ENCODE data around the gene P4HA1.
"Not testable (repeated sequence)": the region's sequence is repeated elsewhere in the genome, so short reads cannot be mapped to it uniquely, and the experiment has no call there.

The P4HA1 gene

GRCh38 chr10:73021538-73022164 is 75.0 kb downstream of the P4HA1 start:
- H3K9me3 ChIP-seq (ENCODE audit: control insufficient read depth in 1 of 2, low read length in 2 of 2); H3K4me1 ChIP-seq (ENCODE audit: control insufficient read depth in 1 of 2, insufficient read depth in 2 of 2, low read length in 2 of 2); H3K27me3 ChIP-seq (ENCODE audit: control insufficient read depth in 1 of 2, insufficient read depth in 2 of 2, low read length in 2 of 2); H3K27ac ChIP-seq (ENCODE audit: low read depth, low read length); H3K4me3 ChIP-seq (ENCODE audit: low read depth in 1 of 2, low read length in 2 of 2); H3K9ac ChIP-seq (ENCODE audit: low read depth in 1 of 2, low read length in 2 of 2): not testable (repeated sequence)
- peaks cover 0 to 15% of the 10 kb centered on the region in 2 donors for H3K36me3 ChIP-seq (ENCODE audit: control insufficient read depth in 1 of 2, insufficient read depth in 2 of 2, low read length in 2 of 2)

GRCh38 chr10:73021050-73021449 is 75.6 kb downstream of the P4HA1 start:
- Histone ChIP-seq H3K4me3 (ENCODE audit: low read depth in 1 of 2, low read length in 2 of 2) (no peak overlapping the region), H3K36me3 (ENCODE audit: control insufficient read depth in 1 of 2, insufficient read depth in 2 of 2, low read length in 2 of 2) (peaks cover 0 to 21% of the 10 kb centered on the region in 2 donors), H3K4me1 (ENCODE audit: control insufficient read depth in 1 of 2, insufficient read depth in 2 of 2, low read length in 2 of 2) (peaks cover 0 to 4% of the 10 kb centered on the region in 2 donors), H3K27ac (ENCODE audit: low read depth, low read length) (no peak overlapping the region), H3K9ac (ENCODE audit: low read depth in 1 of 2, low read length in 2 of 2) (no peak overlapping the region), H3K9me3 (ENCODE audit: control insufficient read depth in 1 of 2, low read length in 2 of 2) (no peaks in the 10 kb centered on the region), H3K27me3 (ENCODE audit: control insufficient read depth in 1 of 2, insufficient read depth in 2 of 2, low read length in 2 of 2) (no peaks in the 10 kb centered on the region)

GRCh38 chr10:73019100-73019499 is 77.6 kb downstream of the P4HA1 start:
- H3K4me1 ChIP-seq (ENCODE audit: control insufficient read depth in 1 of 2, insufficient read depth in 2 of 2, low read length in 2 of 2): peaks cover 0 to 4% of the 10 kb centered on the region in 2 donors
- no peaks in the 10 kb centered on the region for H3K27me3 ChIP-seq (ENCODE audit: control insufficient read depth in 1 of 2, insufficient read depth in 2 of 2, low read length in 2 of 2)
- H3K27ac ChIP-seq (ENCODE audit: low read depth, low read length): no peak overlapping the region
- no peak overlapping the region for H3K9ac ChIP-seq (ENCODE audit: low read depth in 1 of 2, low read length in 2 of 2)
- no peaks in the 10 kb centered on the region for H3K9me3 ChIP-seq (ENCODE audit: control insufficient read depth in 1 of 2, low read length in 2 of 2)
- H3K36me3 ChIP-seq (ENCODE audit: control insufficient read depth in 1 of 2, insufficient read depth in 2 of 2, low read length in 2 of 2): peaks cover 2 to 28% of the 10 kb centered on the region in 2 donors
- H3K4me3 ChIP-seq (ENCODE audit: low read depth in 1 of 2, low read length in 2 of 2): no peak overlapping the region

- H3K27me3 ChIP-seq (ENCODE audit: control insufficient read depth in 1 of 2, insufficient read depth in 2 of 2, low read length in 2 of 2): no peaks in the 10 kb centered on the region
- H3K9ac ChIP-seq (ENCODE audit: low read depth in 1 of 2, low read length in 2 of 2): no peak overlapping the region
- no peak overlapping the region for H3K4me3 ChIP-seq (ENCODE audit: low read depth in 1 of 2, low read length in 2 of 2)
- H3K9me3 ChIP-seq (ENCODE audit: control insufficient read depth in 1 of 2, low read length in 2 of 2): no peaks in the 10 kb centered on the region
- no peak overlapping the region for H3K27ac ChIP-seq (ENCODE audit: low read depth, low read length)
- peaks cover 3 to 29% of the 10 kb centered on the region in 2 donors for H3K36me3 ChIP-seq (ENCODE audit: control insufficient read depth in 1 of 2, insufficient read depth in 2 of 2, low read length in 2 of 2)
- H3K4me1 ChIP-seq (ENCODE audit: control insufficient read depth in 1 of 2, insufficient read depth in 2 of 2, low read length in 2 of 2): peaks cover 0 to 4% of the 10 kb centered on the region in 2 donors
These were observed 78.0 kb downstream of the P4HA1 start for GRCh38 chr10:73018632-73019031.

- H3K9ac ChIP-seq (ENCODE audit: low read depth in 1 of 2, low read length in 2 of 2): no peak overlapping the region
- peaks cover 5 to 33% of the 10 kb centered on the region in 2 donors for H3K36me3 ChIP-seq (ENCODE audit: control insufficient read depth in 1 of 2, insufficient read depth in 2 of 2, low read length in 2 of 2)
- H3K4me1 ChIP-seq (ENCODE audit: control insufficient read depth in 1 of 2, insufficient read depth in 2 of 2, low read length in 2 of 2): peaks cover 0 to 4% of the 10 kb centered on the region in 2 donors
- H3K27me3 ChIP-seq (ENCODE audit: control insufficient read depth in 1 of 2, insufficient read depth in 2 of 2, low read length in 2 of 2): no peaks in the 10 kb centered on the region
- no peaks in the 10 kb centered on the region for H3K9me3 ChIP-seq (ENCODE audit: control insufficient read depth in 1 of 2, low read length in 2 of 2)
- H3K27ac ChIP-seq (ENCODE audit: low read depth, low read length): no peak overlapping the region
- no peak overlapping the region for H3K4me3 ChIP-seq (ENCODE audit: low read depth in 1 of 2, low read length in 2 of 2)
These were observed 78.6 kb downstream of the P4HA1 start for GRCh38 chr10:73017955-73018480.

- Histone ChIP-seq H3K4me3 (ENCODE audit: low read depth in 1 of 2, low read length in 2 of 2) (no peak overlapping the region), H3K27ac (ENCODE audit: low read depth, low read length) (no peak overlapping the region), H3K27me3 (ENCODE audit: control insufficient read depth in 1 of 2, insufficient read depth in 2 of 2, low read length in 2 of 2) (no peaks in the 10 kb centered on the region), H3K9ac (ENCODE audit: low read depth in 1 of 2, low read length in 2 of 2) (no peak overlapping the region), H3K4me1 (ENCODE audit: control insufficient read depth in 1 of 2, insufficient read depth in 2 of 2, low read length in 2 of 2) (peaks cover 0 to 4% of the 10 kb centered on the region in 2 donors), H3K36me3 (ENCODE audit: control insufficient read depth in 1 of 2, insufficient read depth in 2 of 2, low read length in 2 of 2) (peaks cover 9 to 32% of the 10 kb centered on the region in 2 donors), H3K9me3 (ENCODE audit: control insufficient read depth in 1 of 2, low read length in 2 of 2) (no peaks in the 10 kb centered on the region)
These were observed 80.9 kb downstream of the P4HA1 start for GRCh38 chr10:73015779-73016178.

GRCh38 chr10:73003822-73004221 is 92.8 kb downstream of the P4HA1 start:
- H3K4me3 ChIP-seq (ENCODE audit: low read depth in 1 of 2, low read length in 2 of 2): no peak overlapping the region
- no peaks in the 10 kb centered on the region for H3K27me3 ChIP-seq (ENCODE audit: control insufficient read depth in 1 of 2, insufficient read depth in 2 of 2, low read length in 2 of 2)
- H3K9me3 ChIP-seq (ENCODE audit: control insufficient read depth in 1 of 2, low read length in 2 of 2): no peaks in the 10 kb centered on the region
- no peaks in the 10 kb centered on the region for H3K4me1 ChIP-seq (ENCODE audit: control insufficient read depth in 1 of 2, insufficient read depth in 2 of 2, low read length in 2 of 2)
- H3K27ac ChIP-seq (ENCODE audit: low read depth, low read length): no peak overlapping the region
- no peak overlapping the region for H3K9ac ChIP-seq (ENCODE audit: low read depth in 1 of 2, low read length in 2 of 2)
- H3K36me3 ChIP-seq (ENCODE audit: control insufficient read depth in 1 of 2, insufficient read depth in 2 of 2, low read length in 2 of 2): peaks cover 0 to 8% of the 10 kb centered on the region in 2 donors

GRCh38 chr10:73000973-73001372 is 95.7 kb downstream of the P4HA1 start:
- Histone ChIP-seq H3K9me3 (ENCODE audit: control insufficient read depth in 1 of 2, low read length in 2 of 2) (no peaks in the 10 kb centered on the region), H3K36me3 (ENCODE audit: control insufficient read depth in 1 of 2, insufficient read depth in 2 of 2, low read length in 2 of 2) (no peaks in the 10 kb centered on the region), H3K9ac (ENCODE audit: low read depth in 1 of 2, low read length in 2 of 2) (no peak overlapping the region), H3K4me3 (ENCODE audit: low read depth in 1 of 2, low read length in 2 of 2) (no peak overlapping the region), H3K27me3 (ENCODE audit: control insufficient read depth in 1 of 2, insufficient read depth in 2 of 2, low read length in 2 of 2) (no peaks in the 10 kb centered on the region), H3K4me1 (ENCODE audit: control insufficient read depth in 1 of 2, insufficient read depth in 2 of 2, low read length in 2 of 2) (no peaks in the 10 kb centered on the region), H3K27ac (ENCODE audit: low read depth, low read length) (no peak overlapping the region)

- no peak overlapping the region for H3K4me3 ChIP-seq (ENCODE audit: low read depth in 1 of 2, low read length in 2 of 2)
- H3K9ac ChIP-seq (ENCODE audit: low read depth in 1 of 2, low read length in 2 of 2): no peak overlapping the region
- no peak overlapping the region for H3K27ac ChIP-seq (ENCODE audit: low read depth, low read length)
- no peaks in the 10 kb centered on the region for H3K4me1 ChIP-seq (ENCODE audit: control insufficient read depth in 1 of 2, insufficient read depth in 2 of 2, low read length in 2 of 2)
- H3K27me3 ChIP-seq (ENCODE audit: control insufficient read depth in 1 of 2, insufficient read depth in 2 of 2, low read length in 2 of 2): no peaks in the 10 kb centered on the region
- H3K36me3 ChIP-seq (ENCODE audit: control insufficient read depth in 1 of 2, insufficient read depth in 2 of 2, low read length in 2 of 2): no peaks in the 10 kb centered on the region
- H3K9me3 ChIP-seq (ENCODE audit: control insufficient read depth in 1 of 2, low read length in 2 of 2): no peaks in the 10 kb centered on the region
These were observed 99.6 kb downstream of the P4HA1 start for GRCh38 chr10:72997099-72997498.

- not testable (repeated sequence) for H3K27me3 ChIP-seq (ENCODE audit: control insufficient read depth in 1 of 2, insufficient read depth in 2 of 2, low read length in 2 of 2); H3K9me3 ChIP-seq (ENCODE audit: control insufficient read depth in 1 of 2, low read length in 2 of 2); H3K27ac ChIP-seq (ENCODE audit: low read depth, low read length); H3K4me3 ChIP-seq (ENCODE audit: low read depth in 1 of 2, low read length in 2 of 2); H3K4me1 ChIP-seq (ENCODE audit: control insufficient read depth in 1 of 2, insufficient read depth in 2 of 2, low read length in 2 of 2); H3K36me3 ChIP-seq (ENCODE audit: control insufficient read depth in 1 of 2, insufficient read depth in 2 of 2, low read length in 2 of 2); H3K9ac ChIP-seq (ENCODE audit: low read depth in 1 of 2, low read length in 2 of 2)
These were observed 101.2 kb downstream of the P4HA1 start for GRCh38 chr10:72995459-72995858.
